K562 (cell line): Measurements from ENCODE around the gene CNKSR2.

ENCODE experiments used
- CTCF ChIP-seq, 3 experiments: IDR thresholded peaks in 2 of 3; conservative IDR thresholded peaks in 1 of 3; 2 replicates each; pipeline ENCODE4 v1.5.1; 2011 to 2012; ENCODE audit warnings: low read length in 3 of 3, mild to moderate bottlenecking in 3 of 3, control low read depth in 2 of 3, improper control_type of control experiment in 1 of 3, inconsistent platforms in 1 of 3, low read depth in 1 of 3, mixed read lengths in 1 of 3, moderate library complexity in 1 of 3; ENCODE audit not compliant: insufficient read depth in 2 of 3
- RAD51 ChIP-seq: fragments of 450-650 bp; IDR thresholded peaks from 2 replicates; pipeline ENCODE4 v1.7.1; 2016; ENCODE audit warnings: low read depth, mild to moderate bottlenecking, borderline replicate concordance
- REST ChIP-seq, 2 experiments: fragments of 450-650 bp; formaldehyde crosslinking in 1 of 2; IDR thresholded peaks; 2 replicates each; pipeline versions ENCODE4 v1.4.0 to v1.6.1; 2014 to 2020; ENCODE audit warnings: mild to moderate bottlenecking in 2 of 2, borderline replicate concordance in 1 of 2, low read depth in 1 of 2

- no peak for TF ChIP-seq REST (IDR thresholded peaks at IDR 0.05; ENCODE audit: borderline replicate concordance)
- TF ChIP-seq REST (CRISPR knock-in tag; IDR thresholded peaks at IDR 0.05; ENCODE audit: low read depth), result no peak
- TF ChIP-seq RAD51, result no peak
- TF ChIP-seq CTCF (IDR thresholded peaks at IDR 0.05 in 2 of 3, conservative IDR thresholded peaks at IDR 0.05 in 1 of 3; ENCODE audit: insufficient read depth in 2 of 3, low read depth in 1 of 3, low read length in 3 of 3), result no peak
Measured at GRCh38 chrX:21691512-21692018, 317.3 kb downstream of the CNKSR2 start.
